GM23338 (cell line): ENCODE results near the gene STX16. TPM values are rescaled to one million over a fixed set of nuclear protein-coding genes. Genes with fewer than 3 reads are reported as not detected.

Experiments
- ATAC-seq: fragments of 200-7000 bp; cut with Tn5 transposase; 3 replicates; pipeline ENCODE4 v1.9.1; 2020
- DNase-seq: peaks from one replicate; pipeline ENCODE4 v3.0.0-alpha.2; 2015; ENCODE audit warnings: low spot score
- H2AFZ ChIP-seq: fragments of 200-600 bp; sonication (generic); 2 replicates; pipeline ENCODE4 v1.8.0; 2016; ENCODE audit warnings: antibody characterized with exemption, mild to moderate bottlenecking, moderate library complexity
- H3F3A ChIP-seq: fragments of 200-600 bp; sonication (generic); replicated peaks from 2 replicates; pipeline ENCODE4 v1.8.0; 2017; ENCODE audit warnings: antibody characterized with exemption, mixed run types, low read depth
- H3K27ac ChIP-seq: fragments of 200-600 bp; sonication (generic); 2 replicates; pipeline ENCODE4 v1.6.1; 2016; ENCODE audit warnings: low read depth
- H3K27me3 ChIP-seq: fragments of 200-600 bp; sonication (generic); 2 replicates; pipeline ENCODE4 v1.8.0; 2016; ENCODE audit warnings: mild to moderate bottlenecking, mixed run types, moderate library complexity; ENCODE audit not compliant: insufficient read depth
- H3K36me3 ChIP-seq: fragments of 200-600 bp; sonication (generic); 2 replicates; pipeline ENCODE4 v1.8.0; 2016; ENCODE audit warnings: mild to moderate bottlenecking; ENCODE audit not compliant: insufficient read depth
- H3K4me1 ChIP-seq: fragments of 200-600 bp; sonication (generic); 2 replicates; pipeline ENCODE4 v1.8.0; 2016; ENCODE audit warnings: mild to moderate bottlenecking, moderate library complexity; ENCODE audit not compliant: insufficient read depth
- H3K4me2 ChIP-seq: fragments of 200-600 bp; sonication (generic); 2 replicates; pipeline ENCODE4 v1.7.1; 2017; ENCODE audit warnings: mixed run types
- H3K4me3 ChIP-seq: fragments of 200-600 bp; sonication (generic); 2 replicates; pipeline ENCODE4 v1.6.1; 2016; ENCODE audit warnings: mixed run types
- H3K79me2 ChIP-seq: fragments of 200-600 bp; sonication (generic); replicated peaks from 2 replicates; pipeline ENCODE4 v1.8.0; 2017; ENCODE audit warnings: mild to moderate bottlenecking; ENCODE audit not compliant: insufficient read depth
- H3K9me2 ChIP-seq: fragments of 200-600 bp; sonication (generic); 2 replicates; pipeline ENCODE4 v1.8.0; 2017; ENCODE audit not compliant: insufficient read depth
- H4K20me1 ChIP-seq: fragments of 200-600 bp; sonication (generic); replicated peaks from 2 replicates; pipeline ENCODE4 v1.8.0; 2017; ENCODE audit warnings: mild to moderate bottlenecking; ENCODE audit not compliant: insufficient read depth
- H3K27ac Mint-ChIP-seq: 2 replicates; pipeline ENCODE4 v1.8.0; 2020; ENCODE audit warnings: inconsistent platforms, mild to moderate bottlenecking, moderate library complexity, mixed read lengths
- H3K27me3 Mint-ChIP-seq: 3 replicates; pipeline ENCODE4 v1.8.0; 2022; ENCODE audit warnings: low read depth, mild to moderate bottlenecking, moderate library complexity, mixed read lengths, inconsistent platforms; ENCODE audit not compliant: insufficient read depth, poor library complexity
- H3K36me3 Mint-ChIP-seq: 3 replicates; pipeline ENCODE4 v1.8.0; 2021; ENCODE audit warnings: low read depth, mild to moderate bottlenecking, inconsistent platforms, moderate library complexity, mixed read lengths
- H3K4me1 Mint-ChIP-seq: 3 replicates; pipeline ENCODE4 v1.8.0; 2020; ENCODE audit warnings: mild to moderate bottlenecking, inconsistent platforms, mixed read lengths
- H3K4me3 Mint-ChIP-seq: 3 replicates; pipeline ENCODE4 v1.8.0; 2021; ENCODE audit warnings: moderate library complexity, mild to moderate bottlenecking, inconsistent platforms, mixed read lengths
- H3K9me3 Mint-ChIP-seq: 3 replicates; pipeline ENCODE4 v1.8.0; 2020; ENCODE audit warnings: moderate library complexity, mild to moderate bottlenecking, inconsistent platforms, mixed read lengths
- NANOG ChIP-seq: IDR thresholded peaks from 2 replicates; pipeline ENCODE4 v1.6.1; 2016; ENCODE audit warnings: antibody characterized with exemption, borderline replicate concordance
- polyA plus RNA-seq: library from polyadenylated mRNA; unstranded; fragments of >200 nt; fragmentation: Nextera tagmentation; extraction: Ambion mirVana; gene quantifications from 2 replicates; pipeline ENCODE4 v1.2.1, GENCODE V29; 2016
- total RNA-seq: library from RNA; depleted of rRNA; stranded (reverse); fragments of >200 nt; shearing (Covaris generic); gene quantifications from 2 replicates; pipeline ENCODE4 v1.2.3, GENCODE V29; 2014
- TF ChIP-seq, protein P1 (sequence below): fragments of 250-450 bp; sonication (Bioruptor Pico); IDR thresholded peaks from 2 replicates; pipeline ENCODE4 v1.5.0; 2020; ENCODE audit warnings: mild to moderate bottlenecking, moderate library complexity

Gene STX16
- total and polyA plus RNA-seq, 2 experiments from 2014 or later = 31.2 to 70.5 TPM

DNA sequence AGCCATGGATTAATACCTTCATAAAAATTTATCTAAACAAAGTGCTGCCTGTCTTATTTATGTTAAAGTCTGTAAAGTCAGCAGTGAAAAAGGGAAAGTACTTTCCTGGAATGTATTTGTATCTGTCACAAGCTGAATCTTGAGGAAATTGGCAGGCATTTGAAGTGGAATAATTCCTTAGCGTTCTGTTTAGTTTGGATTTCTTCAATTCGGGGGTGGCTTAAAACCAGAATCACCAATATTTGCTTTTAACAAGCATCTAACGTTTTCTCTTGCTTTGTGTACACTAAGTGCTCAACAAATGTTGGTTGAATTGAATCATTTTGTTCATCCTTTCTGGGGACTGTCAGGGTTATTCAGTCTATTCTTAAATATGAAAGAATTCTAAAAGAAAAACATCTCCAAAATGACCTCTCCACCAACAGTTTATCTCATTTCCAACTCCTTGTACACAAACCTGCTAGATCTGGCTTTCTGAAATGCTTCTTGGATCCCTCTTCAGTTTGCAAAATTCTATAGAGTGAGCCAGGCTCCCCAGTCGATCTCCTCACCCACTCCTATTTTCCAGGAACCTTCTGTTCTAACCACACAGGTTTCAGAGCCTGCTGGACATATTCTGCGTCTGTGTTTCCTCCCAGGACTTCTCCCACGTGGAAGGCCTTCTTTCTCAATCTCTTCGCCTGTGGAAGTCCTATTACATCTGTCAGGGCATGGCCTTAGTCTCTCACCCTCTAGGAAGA, 39.5 kb downstream of the STX16 start (continued):
- TF ChIP-seq, protein P1, sequence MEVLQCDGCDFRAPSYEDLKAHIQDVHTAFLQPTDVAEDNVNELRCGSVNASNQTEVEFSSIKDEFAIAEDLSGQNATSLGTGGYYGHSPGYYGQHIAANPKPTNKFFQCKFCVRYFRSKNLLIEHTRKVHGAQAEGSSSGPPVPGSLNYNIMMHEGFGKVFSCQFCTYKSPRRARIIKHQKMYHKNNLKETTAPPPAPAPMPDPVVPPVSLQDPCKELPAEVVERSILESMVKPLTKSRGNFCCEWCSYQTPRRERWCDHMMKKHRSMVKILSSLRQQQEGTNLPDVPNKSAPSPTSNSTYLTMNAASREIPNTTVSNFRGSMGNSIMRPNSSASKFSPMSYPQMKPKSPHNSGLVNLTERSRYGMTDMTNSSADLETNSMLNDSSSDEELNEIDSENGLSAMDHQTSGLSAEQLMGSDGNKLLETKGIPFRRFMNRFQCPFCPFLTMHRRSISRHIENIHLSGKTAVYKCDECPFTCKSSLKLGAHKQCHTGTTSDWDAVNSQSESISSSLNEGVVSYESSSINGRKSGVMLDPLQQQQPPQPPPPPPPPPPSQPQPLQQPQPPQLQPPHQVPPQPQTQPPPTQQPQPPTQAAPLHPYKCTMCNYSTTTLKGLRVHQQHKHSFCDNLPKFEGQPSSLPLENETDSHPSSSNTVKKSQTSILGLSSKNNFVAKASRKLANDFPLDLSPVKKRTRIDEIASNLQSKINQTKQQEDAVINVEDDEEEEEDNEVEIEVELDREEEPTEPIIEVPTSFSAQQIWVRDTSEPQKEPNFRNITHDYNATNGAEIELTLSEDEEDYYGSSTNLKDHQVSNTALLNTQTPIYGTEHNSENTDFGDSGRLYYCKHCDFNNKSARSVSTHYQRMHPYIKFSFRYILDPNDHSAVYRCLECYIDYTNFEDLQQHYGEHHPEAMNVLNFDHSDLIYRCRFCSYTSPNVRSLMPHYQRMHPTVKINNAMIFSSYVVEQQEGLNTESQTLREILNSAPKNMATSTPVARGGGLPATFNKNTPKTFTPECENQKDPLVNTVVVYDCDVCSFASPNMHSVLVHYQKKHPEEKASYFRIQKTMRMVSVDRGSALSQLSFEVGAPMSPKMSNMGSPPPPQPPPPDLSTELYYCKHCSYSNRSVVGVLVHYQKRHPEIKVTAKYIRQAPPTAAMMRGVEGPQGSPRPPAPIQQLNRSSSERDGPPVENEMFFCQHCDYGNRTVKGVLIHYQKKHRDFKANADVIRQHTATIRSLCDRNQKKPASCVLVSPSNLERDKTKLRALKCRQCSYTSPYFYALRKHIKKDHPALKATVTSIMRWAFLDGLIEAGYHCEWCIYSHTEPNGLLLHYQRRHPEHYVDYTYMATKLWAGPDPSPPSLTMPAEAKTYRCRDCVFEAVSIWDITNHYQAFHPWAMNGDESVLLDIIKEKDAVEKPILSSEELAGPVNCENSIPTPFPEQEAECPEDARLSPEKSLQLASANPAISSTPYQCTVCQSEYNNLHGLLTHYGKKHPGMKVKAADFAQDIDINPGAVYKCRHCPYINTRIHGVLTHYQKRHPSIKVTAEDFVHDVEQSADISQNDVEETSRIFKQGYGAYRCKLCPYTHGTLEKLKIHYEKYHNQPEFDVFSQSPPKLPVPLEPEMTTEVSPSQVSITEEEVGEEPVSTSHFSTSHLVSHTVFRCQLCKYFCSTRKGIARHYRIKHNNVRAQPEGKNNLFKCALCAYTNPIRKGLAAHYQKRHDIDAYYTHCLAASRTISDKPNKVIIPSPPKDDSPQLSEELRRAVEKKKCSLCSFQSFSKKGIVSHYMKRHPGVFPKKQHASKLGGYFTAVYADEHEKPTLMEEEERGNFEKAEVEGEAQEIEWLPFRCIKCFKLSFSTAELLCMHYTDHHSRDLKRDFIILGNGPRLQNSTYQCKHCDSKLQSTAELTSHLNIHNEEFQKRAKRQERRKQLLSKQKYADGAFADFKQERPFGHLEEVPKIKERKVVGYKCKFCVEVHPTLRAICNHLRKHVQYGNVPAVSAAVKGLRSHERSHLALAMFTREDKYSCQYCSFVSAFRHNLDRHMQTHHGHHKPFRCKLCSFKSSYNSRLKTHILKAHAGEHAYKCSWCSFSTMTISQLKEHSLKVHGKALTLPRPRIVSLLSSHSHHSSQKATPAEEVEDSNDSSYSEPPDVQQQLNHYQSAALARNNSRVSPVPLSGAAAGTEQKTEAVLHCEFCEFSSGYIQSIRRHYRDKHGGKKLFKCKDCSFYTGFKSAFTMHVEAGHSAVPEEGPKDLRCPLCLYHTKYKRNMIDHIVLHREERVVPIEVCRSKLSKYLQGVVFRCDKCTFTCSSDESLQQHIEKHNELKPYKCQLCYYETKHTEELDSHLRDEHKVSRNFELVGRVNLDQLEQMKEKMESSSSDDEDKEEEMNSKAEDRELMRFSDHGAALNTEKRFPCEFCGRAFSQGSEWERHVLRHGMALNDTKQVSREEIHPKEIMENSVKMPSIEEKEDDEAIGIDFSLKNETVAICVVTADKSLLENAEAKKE = no peak

DNA sequence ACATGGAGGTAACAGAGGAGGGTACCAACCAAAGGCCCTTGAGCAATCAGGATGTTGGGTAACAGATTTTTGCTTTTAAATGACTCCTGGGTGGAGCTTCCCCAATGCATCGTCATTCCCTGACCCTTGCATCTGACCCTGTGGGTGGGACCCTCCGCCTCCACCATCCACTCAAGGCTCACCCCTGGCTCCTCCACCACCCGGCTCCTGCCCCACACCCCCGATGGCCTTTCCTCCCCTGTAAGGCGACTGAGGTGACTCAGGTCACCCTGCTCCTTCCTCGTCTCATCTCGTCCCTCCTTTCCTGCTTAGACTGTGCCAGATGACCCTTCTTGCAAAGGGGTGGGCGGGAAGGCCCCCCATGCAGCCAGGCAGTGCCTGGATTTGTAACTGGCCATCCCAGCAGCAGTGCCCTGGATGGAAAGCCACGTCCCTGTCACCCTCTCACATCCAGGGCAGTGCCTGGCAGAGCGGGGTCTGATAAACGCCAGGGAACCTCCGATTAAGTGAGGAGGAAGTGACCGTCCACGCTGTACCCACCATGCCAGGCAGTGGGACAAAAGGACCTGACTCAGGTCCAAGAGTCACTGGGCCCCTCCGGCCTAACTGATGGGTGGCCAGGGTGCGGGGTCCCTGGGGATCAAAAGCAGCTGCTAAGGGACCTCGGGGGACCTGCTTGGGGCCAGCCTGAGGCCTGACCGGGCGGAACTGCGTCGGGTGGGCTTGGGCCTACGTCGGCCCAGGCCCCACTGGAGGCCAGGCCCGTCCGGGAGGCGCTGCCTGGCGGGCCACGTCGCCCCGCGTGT, 40.9 kb downstream of the STX16 start:
- Mint-ChIP-seq H3K27ac (peak overlapping the region; percentile 91), H3K36me3 (peaks cover 4% of the 10 kb centered on the region), H3K4me3 (peak overlapping the region; percentile 46; the same call in 1 of the 3 replicates), H3K27me3 (peaks cover 6% of the 10 kb centered on the region), H3K4me1 (peaks cover 39% of the 10 kb centered on the region), H3K9me3 (no peaks in the 10 kb centered on the region)
- Histone ChIP-seq H3K36me3 (no peaks in the 10 kb centered on the region; the same call in 1 of the 2 replicates), H3K4me3 (no peak overlapping the region), H3K27me3 (no peaks in the 10 kb centered on the region), H3K27ac (peak overlapping the region; percentile 69; the same call in 1 of the 2 replicates), H3F3A (peaks cover 25% of the 10 kb centered on the region), H4K20me1 (no peaks in the 10 kb centered on the region), H3K79me2 (no peaks in the 10 kb centered on the region), H2AFZ (0 out of 2 replicates have a peak overlapping the region, but pooled peaks have one; percentile 14), H3K4me2 (0 out of 2 replicates have a peak overlapping the region, but pooled peaks have one; percentile 38), H3K4me1 (peaks cover 33% of the 10 kb centered on the region), H3K9me2 (no peaks in the 10 kb centered on the region)
- peak; percentile 11 for ATAC-seq
- DNase-seq = no peak
- TF ChIP-seq NANOG = no peak
- TF ChIP-seq, protein P1 = no peak
